ENCODE results near the gene EHMT2.

EHMT2 gene

DNA sequence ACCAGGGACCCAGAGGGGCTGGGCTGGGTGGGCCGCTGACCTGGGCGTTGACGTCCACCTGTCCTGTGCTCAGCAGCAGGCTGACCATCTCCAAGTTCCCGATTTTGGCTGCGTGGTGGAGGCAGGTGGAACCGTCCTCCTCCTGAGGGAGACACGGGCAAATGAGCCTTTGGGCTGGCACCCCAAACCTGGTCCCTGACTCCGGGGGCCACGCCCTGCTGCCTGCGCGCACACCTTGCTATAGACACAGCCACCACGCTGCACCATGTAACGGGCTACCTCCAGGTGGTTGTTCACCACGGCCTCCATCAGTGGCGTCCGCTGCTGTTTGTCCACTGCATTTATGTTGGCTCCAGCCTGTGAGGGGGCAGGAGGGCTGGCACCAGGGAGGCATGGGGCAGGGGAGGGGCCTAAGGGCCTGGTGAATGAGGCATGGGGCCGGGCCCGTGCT lies 10.9 kb downstream of the EHMT2 start:
- no peak for DNase-seq (ENCODE audit: extremely low read depth, low read depth)
- TF ChIP-seq, protein P1, sequence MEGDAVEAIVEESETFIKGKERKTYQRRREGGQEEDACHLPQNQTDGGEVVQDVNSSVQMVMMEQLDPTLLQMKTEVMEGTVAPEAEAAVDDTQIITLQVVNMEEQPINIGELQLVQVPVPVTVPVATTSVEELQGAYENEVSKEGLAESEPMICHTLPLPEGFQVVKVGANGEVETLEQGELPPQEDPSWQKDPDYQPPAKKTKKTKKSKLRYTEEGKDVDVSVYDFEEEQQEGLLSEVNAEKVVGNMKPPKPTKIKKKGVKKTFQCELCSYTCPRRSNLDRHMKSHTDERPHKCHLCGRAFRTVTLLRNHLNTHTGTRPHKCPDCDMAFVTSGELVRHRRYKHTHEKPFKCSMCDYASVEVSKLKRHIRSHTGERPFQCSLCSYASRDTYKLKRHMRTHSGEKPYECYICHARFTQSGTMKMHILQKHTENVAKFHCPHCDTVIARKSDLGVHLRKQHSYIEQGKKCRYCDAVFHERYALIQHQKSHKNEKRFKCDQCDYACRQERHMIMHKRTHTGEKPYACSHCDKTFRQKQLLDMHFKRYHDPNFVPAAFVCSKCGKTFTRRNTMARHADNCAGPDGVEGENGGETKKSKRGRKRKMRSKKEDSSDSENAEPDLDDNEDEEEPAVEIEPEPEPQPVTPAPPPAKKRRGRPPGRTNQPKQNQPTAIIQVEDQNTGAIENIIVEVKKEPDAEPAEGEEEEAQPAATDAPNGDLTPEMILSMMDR (IDR thresholded peaks at IDR 0.05; ENCODE audit: low read depth, low read length), result no peak

DNA sequence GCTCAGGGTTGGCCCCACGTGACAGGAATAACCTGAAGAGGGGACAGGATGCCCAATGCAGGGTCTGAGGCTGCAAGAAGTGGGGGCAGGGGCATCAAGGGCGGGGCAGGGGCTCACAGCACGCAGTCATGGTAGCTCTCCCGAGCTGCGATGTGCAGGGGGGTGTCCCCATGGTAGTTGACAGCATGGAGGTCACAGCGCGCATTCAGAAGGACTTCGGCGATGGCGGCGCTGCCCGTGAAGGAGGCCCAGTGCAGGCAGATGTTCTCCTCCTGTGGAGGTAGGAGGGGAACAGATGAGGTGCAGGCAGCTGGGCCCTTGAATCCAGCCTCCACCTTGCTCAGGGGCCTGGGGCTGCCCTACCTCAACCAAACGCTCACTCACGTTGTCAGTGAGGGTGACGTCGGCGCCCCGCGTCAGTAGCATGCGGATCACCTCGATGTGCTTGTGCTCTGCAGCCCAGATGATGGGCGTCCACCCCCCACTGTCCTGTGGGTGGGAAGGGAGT lies 12.9 kb downstream of the EHMT2 start:
- no peak for DNase-seq (ENCODE audit: extremely low read depth, low read depth)
- TF ChIP-seq, protein P1 (IDR thresholded peaks at IDR 0.05; ENCODE audit: low read depth, low read length), result no peak

DNA sequence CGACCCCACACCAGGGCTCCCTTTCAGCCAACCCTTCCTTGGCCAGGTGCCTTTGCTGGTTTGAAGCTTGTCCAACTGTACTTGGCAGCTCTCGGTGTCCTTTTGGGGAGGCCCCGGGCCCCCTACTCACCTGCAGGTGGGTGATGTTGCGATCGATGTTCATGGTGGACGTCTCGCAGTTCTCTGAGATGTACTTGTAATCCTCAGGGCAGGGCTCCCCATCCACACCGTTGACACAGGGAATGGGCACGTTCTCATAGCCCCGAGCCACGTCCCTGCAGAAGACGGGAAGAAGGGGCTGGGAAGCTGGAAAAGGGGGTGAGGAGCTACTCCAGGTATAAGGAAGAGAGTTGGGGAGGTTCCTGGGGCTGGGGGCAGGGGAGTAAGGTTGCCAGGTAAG lies 13.8 kb downstream of the EHMT2 start:
- no peak for DNase-seq (ENCODE audit: extremely low read depth, low read depth)
- TF ChIP-seq, protein P1 (IDR thresholded peaks at IDR 0.05; ENCODE audit: low read depth, low read length), result no peak

DNA sequence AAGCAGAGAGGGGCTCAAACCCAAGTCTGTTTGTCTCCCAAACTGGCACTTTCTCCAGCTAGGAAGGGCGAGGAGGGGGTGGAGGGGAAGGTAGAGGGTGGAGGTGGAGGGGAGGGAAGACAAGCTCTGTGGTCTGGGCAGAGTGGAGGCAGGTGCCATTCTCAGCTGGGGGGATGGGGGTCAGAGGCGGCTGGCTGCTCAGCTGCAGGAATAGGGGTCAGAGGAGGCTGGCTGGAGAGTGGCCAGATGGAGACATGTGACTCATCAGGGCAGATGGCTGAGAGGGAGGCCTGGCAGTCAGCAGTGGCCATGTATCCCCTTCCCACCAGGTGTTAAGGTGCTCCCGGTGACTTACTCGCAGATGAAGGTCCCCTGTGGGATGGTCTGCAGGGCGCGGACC lies 15.2 kb downstream of the EHMT2 start:
- no peak for DNase-seq (ENCODE audit: extremely low read depth, low read depth)
- TF ChIP-seq, protein P1 (IDR thresholded peaks at IDR 0.05; ENCODE audit: low read depth, low read length), result no peak

DNA sequence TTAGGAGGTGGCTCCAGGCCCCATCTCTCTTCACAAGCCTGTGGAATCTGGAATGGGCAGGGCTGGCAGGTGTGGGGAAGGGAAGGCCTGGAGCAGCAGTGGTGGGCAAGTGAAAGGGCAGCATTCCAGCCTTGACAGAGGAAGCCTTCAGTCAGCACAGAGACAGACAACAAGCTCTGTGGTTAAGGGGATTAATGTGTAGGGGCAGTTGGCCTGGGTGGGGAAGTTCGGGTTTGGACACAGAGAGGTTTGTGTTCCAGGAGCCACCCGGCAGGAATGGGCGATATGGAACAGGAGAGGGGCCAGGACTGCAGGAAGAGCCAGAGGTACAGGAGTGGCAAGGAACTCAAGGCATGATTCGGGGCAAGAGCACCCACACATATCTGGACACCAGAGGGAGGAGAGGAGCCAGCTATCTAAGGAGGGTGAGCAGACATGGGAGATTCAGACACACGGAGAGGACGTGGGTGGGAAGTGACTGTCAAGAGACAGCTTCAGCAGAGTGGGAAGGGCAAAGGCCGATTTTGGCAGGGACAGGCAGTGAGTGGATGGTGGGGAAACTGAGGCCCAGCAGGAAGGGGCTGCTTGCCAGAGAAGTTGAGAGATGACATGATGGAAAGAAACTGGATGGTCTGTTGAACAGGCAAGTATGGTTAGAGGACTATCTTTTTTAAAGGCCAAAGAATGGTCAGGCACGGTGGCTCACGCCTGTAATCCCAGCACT lies 16.2 kb downstream of the EHMT2 start:
- TF ChIP-seq, protein P1 (IDR thresholded peaks at IDR 0.05; ENCODE audit: low read depth, low read length), result no peak
- no peak for DNase-seq (ENCODE audit: extremely low read depth, low read depth)

DNA sequence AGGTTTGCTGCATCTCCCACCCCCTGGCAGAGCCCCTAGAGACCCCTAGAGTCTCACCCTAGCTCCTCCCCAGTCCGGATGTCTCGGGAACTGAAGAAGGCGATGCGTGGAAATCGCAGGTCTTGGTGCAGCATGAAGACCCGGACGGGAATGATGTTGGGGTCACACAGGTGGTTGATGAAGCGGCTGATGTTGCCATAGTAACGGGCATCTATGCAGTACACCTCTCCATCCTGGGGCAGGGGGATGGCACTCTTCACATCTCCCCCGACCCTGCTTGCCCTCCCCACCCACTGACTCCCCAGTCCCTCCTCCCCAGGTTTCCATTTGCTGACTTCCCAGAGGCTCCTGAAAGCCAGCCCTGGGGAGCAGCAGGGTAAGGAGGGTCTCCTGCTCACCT lies 16.9 kb downstream of the EHMT2 start:
- TF ChIP-seq, protein P1 (IDR thresholded peaks at IDR 0.05; ENCODE audit: low read depth, low read length), result no peak
- no peak for DNase-seq (ENCODE audit: extremely low read depth, low read depth)

DNA sequence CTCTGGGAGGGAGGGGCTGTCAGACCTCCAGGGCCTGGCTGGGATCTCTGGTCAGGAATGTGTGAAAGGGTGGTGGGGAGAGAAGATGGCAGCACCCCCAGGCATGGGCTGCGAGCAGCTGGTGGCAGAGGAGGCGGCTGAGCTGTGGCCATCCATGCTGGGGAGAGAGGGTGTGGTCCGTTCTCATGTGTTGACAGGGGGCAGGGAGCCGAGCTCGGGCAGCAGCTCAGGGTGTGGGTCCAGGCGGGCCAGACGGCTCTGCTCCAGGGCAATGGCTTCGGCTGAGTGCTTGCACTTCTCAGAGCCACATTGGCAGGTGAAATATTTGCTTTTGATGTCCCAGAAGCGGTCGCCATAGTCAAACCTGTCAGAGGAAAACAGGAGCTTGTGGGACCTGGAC lies 17.6 kb downstream of the EHMT2 start:
- no peak for DNase-seq (ENCODE audit: extremely low read depth, low read depth)
- TF ChIP-seq, protein P1 (IDR thresholded peaks at IDR 0.05; ENCODE audit: low read depth, low read length), result no peak
